SH-SY5Y (cell line): Measurements from ENCODE around the gene ZNF214.

ENCODE experiments used
- GATA2 ChIP-seq: IDR thresholded peaks from 2 replicates; pipeline ENCODE4 v1.6.1; 2011; ENCODE audit warnings: mild to moderate bottlenecking, low read depth, low read length
- GATA3 ChIP-seq: IDR thresholded peaks from 2 replicates; pipeline ENCODE4 v1.6.1; 2011; ENCODE audit warnings: low read depth, mild to moderate bottlenecking, low read length, moderate library complexity

ZNF214 gene

DNA sequence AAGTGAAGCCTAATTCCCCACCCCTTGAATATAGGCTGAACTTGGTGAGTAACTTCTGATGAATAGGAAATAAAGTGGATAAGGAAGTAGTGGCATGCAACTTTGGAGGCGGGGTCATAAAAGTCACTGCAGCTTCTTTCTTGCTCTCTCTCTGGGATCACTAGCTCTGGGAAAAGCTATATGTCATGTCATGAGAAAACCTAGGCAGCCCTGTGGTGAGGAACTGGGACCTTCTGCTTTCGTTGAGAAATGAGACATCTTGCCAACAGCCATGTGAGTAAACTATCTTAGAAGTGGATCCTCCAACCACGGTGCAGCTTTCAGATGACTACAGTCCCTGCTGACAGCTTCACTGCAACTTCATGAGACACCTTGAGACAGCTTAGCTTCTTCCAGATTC is 15.7 kb downstream of the ZNF214 start:
- TF ChIP-seq GATA3 (no peak), GATA2 (no peak)

DNA sequence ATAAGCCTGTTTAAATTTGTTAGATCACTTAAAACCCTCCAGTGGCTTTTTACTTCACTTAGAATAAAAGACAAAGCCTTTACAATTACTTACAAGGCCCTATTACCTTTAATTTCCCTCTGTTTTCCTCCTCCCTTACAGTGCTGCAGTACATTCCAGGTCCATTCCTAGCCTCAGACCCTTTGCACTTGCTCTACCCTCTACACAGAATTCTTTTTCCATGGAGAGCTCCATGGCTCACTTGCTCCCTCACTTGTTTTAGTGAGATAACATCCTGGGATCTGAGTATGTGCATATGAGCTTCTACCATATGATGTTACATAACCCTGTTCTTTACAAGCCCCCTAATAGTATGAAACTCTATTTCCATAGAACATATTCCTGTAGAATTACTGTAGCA is 24.4 kb downstream of the ZNF214 start:
- TF ChIP-seq GATA3 (no peak), GATA2 (no peak)

DNA sequence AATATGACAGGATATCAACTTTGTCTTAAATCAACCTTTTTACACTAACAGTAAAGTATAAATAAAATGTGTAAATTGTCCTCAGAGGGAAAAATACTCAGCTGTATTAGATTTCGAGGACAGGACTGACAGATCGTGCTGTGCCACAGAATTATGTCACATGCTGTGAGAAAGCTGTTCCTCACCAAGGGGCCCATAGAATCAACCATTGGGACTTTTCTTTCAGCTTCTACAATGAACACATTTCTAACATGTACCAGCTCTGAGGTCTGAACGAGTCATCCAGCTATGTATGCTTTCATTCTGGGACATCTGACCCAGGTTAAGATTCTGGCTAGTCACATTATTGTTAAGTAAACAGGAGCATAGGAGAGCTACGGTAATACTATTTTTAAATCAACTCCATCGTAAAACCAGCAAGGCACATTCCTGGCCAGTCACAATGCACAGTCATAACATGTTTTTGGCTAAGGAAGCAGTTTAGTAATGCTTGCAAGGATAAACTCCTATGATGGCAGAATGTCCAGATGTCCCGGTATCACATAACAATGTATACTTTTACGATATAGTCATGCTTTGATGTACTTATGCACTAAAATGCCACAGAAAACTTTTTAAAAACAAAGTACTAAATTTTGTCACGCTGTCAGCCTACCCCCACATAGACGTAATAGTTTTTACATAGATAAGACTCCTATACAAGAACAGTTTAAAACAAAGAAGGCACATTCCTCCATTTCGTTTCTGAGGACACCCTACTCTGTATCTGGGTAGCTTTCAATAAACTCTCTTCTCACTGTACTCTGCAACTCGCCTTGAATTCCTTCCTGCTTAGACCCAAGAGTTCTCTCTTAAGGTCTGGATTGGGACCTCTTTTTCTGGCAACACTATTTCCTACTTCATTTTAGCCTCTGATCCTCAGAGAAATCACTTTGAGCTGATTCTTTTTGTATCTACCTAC is 27.4 kb downstream of the ZNF214 start:
- no peak for TF ChIP-seq GATA3
- no peak for TF ChIP-seq GATA2

DNA sequence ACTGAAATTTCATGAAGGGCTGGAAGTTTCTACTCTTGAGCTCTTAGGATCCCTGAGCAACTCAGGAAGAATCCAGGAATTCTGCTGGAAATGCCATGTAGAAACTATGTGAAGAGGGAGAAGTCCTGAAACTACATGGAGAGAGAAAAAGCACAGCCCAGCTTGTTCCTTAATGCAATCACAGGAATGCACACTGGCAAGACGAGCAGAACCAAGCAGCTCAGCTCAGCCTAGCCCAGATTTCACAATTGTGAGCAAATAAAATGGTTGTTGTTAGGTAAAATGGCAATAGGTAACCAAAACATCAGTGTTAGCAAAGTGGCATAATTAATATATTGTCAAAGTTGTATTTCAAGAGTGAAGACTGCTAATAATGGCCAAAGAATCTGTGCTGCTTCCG is 28.1 kb downstream of the ZNF214 start:
- TF ChIP-seq GATA2 (no peak), GATA3 (no peak)

DNA sequence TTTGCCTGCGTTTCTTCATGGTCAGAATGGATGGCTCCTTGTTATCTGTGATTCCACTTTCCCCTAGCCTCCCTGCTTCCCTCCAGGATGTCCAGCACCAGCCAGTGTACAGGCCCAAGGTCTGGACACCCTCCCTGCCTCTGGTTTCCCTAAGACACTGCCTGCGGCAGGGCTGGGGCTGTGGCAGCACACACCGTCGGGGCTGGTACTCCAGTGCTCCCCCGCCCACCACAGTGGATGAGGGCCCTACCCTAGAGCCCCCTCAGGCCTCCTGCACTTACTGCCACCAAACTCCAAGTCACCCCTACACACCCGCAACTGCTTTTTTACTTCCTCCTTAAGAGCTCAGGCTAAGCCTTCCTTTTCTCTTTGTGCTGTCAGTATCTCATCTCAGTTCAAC is 28.9 kb downstream of the ZNF214 start:
- TF ChIP-seq GATA2 (no peak), GATA3 (no peak)

DNA sequence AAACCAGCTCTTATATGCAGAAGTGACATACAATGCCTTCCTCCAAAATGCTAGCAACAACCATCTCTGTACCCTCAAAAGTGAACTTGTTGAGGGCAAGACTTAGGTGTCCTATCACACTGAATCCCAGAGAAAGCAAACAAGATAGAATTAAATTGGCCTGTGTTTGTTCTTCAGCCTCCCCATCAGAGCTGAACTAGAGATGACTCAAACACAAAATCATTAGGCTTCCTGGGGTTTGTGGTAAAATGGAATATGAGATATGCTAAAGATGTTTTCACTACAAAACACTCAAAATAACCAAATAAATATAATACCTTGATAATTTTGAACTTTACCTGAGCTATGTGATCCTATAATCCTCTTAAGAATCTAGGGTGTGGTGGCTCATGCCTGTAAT is 31.6 kb downstream of the ZNF214 start:
- TF ChIP-seq GATA3 (no peak), GATA2 (no peak)

DNA sequence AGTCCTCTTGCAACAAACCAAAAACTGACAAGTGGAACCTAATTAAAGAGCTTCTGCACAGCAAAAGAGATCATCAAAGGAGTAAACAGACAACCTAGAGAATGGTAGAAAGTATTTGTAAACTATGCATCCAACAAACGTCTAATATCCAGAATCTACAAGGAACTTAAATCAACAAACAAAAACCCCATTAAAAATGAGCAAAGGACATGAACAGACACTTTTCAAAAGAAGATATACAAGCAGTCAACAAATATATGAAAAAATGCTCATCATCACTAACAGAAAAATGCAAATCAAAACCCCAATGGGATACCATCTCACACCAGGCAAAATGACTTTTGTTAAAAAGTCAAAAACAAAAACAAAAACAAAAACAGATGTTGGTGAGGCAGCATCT is 33.7 kb downstream of the ZNF214 start:
- TF ChIP-seq GATA3 (no peak), GATA2 (no peak)

DNA sequence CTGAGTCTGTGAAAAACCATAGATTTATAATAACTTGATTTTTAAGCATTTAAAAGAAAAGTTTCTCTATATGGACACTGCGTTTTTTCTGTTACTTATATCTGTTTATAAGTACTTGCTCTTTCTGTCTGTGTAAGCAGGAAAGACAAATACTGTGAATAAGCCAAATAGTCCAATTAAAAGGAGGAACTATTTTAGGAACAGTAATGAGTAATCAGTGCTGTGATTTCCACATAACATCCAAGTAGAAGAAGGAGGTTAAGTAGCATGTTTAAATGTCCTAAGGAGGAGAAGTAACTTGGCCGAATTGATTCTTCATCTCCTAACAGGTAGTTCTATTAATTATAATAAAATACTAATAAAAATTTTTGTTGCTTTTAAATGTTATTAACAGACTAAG is 40.8 kb downstream of the ZNF214 start:
- no peak for TF ChIP-seq GATA2
- TF ChIP-seq GATA3: no peak

DNA sequence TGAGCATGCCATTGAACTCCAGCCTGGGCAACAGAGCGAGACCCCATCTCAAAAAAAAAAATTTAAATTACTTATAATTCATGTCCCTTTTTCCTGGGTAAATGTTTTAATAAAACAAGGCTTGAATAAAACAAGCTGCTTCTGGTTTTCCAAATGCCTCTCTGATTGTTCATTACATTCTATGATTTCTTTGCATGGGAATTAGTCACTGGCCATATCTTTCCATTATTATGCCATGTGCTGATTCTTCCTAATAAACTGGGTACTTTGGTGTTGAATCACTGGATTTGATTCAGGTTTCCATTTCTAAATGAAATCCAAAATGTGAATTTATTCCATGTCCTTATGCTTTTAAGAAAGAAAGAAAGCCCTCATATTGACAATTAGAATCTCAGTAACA is 51.3 kb downstream of the ZNF214 start:
- no peak for TF ChIP-seq GATA2
- no peak for TF ChIP-seq GATA3

DNA sequence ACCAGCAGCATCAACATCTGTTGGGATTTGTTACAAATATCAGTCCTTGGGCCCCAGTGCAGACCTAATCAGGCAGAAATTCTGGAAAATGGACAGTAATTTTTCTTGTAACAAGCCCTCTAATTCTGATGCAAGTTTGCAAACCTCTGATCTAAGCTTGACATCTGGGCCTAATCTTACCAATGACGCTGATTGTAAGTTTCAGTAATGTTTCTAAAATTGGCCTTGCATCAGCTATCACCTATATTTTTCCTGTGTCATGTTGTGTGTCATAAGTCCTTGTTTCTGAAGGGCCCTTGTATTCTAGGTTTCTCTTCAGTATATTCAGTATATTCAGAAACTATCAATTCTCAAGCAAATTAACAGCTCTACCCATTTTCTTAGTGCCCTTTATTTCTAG is 57.5 kb downstream of the ZNF214 start:
- TF ChIP-seq GATA3: no peak
- no peak for TF ChIP-seq GATA2

DNA sequence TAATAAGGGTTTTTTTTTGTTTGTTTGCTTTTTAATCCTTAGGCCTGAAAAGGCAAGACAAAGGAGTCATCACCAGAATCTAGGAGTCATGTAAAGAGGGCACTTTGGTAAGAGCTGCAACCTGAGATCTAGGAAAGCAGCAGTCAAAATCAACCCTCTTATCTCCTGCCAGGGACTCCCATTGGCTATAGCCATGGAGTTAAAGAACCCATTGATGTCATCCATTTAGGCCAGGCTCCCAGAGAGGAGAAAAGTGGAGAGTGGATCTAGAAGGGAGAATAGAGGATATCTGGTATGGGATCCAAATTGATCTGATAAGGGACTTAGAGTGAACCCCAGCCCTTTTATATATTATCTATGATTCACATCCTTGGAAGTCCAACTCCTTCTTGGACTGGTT is 58.0 kb downstream of the ZNF214 start:
- TF ChIP-seq GATA2 (no peak), GATA3 (no peak)
